K562 (cell line): ENCODE data around the gene NOS1.

Experiments used
- ZNF175 ChIP-seq: fragments of 200-800 bp; sonication (Bioruptor generic); IDR thresholded peaks from 2 replicates; pipeline ENCODE4 v1.6.1; 2016; ENCODE audit warnings: low read depth, mild to moderate bottlenecking, missing genetic modification characterization, missing compliant biosample characterization
- ZNF830 ChIP-seq: fragments of 250-450 bp; sonication (Bioruptor Pico); IDR thresholded peaks from 2 replicates; pipeline ENCODE4 v1.5.0; 2021; ENCODE audit warnings: mild to moderate bottlenecking
- TF ChIP-seq, protein P1 (sequence below), 3 experiments: IDR thresholded peaks in 2 of 3; conservative IDR thresholded peaks in 1 of 3; 2 replicates each; pipeline ENCODE4 v1.5.1; 2011 to 2012; ENCODE audit warnings: low read length in 3 of 3, mild to moderate bottlenecking in 3 of 3, control low read depth in 2 of 3, improper control_type of control experiment in 1 of 3, inconsistent platforms in 1 of 3, low read depth in 1 of 3, mixed read lengths in 1 of 3, moderate library complexity in 1 of 3; ENCODE audit not compliant: insufficient read depth in 2 of 3
- TF ChIP-seq, protein P2 (sequence below): fragments of 200-600 bp; sonication (generic); IDR thresholded peaks from one replicate; pipeline ENCODE4 v1.6.1; 2012; ENCODE audit warnings: mild to moderate bottlenecking, low read depth, low read length, inconsistent platforms

DNA sequence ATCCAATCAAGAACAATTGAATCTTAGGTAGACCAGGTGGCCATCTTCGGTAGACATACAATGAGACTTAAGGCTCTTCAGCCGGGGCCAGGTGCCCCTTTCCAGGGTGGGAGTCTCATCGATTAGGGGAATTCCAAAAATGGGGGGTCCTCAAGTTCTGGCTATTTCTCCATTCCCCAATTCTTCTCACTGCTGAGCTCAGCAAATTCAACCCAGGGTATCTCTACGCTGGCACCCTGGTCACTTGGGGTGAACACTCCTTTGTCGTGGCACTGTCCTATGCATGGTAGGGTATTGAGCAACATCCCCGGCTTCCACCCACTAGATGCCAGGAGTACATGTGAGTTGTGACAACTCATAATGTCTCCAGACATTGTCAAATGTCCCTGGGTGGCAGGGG lies 136.2 kb downstream of the NOS1 start:
- TF ChIP-seq ZNF830 (CRISPR knock-in tag), result no peak
- TF ChIP-seq, protein P1, sequence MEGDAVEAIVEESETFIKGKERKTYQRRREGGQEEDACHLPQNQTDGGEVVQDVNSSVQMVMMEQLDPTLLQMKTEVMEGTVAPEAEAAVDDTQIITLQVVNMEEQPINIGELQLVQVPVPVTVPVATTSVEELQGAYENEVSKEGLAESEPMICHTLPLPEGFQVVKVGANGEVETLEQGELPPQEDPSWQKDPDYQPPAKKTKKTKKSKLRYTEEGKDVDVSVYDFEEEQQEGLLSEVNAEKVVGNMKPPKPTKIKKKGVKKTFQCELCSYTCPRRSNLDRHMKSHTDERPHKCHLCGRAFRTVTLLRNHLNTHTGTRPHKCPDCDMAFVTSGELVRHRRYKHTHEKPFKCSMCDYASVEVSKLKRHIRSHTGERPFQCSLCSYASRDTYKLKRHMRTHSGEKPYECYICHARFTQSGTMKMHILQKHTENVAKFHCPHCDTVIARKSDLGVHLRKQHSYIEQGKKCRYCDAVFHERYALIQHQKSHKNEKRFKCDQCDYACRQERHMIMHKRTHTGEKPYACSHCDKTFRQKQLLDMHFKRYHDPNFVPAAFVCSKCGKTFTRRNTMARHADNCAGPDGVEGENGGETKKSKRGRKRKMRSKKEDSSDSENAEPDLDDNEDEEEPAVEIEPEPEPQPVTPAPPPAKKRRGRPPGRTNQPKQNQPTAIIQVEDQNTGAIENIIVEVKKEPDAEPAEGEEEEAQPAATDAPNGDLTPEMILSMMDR (IDR thresholded peaks at IDR 0.05 in 2 of 3, conservative IDR thresholded peaks at IDR 0.05 in 1 of 3; ENCODE audit: insufficient read depth in 2 of 3, low read depth in 1 of 3, low read length in 3 of 3), result no peak
- TF ChIP-seq, protein P2, sequence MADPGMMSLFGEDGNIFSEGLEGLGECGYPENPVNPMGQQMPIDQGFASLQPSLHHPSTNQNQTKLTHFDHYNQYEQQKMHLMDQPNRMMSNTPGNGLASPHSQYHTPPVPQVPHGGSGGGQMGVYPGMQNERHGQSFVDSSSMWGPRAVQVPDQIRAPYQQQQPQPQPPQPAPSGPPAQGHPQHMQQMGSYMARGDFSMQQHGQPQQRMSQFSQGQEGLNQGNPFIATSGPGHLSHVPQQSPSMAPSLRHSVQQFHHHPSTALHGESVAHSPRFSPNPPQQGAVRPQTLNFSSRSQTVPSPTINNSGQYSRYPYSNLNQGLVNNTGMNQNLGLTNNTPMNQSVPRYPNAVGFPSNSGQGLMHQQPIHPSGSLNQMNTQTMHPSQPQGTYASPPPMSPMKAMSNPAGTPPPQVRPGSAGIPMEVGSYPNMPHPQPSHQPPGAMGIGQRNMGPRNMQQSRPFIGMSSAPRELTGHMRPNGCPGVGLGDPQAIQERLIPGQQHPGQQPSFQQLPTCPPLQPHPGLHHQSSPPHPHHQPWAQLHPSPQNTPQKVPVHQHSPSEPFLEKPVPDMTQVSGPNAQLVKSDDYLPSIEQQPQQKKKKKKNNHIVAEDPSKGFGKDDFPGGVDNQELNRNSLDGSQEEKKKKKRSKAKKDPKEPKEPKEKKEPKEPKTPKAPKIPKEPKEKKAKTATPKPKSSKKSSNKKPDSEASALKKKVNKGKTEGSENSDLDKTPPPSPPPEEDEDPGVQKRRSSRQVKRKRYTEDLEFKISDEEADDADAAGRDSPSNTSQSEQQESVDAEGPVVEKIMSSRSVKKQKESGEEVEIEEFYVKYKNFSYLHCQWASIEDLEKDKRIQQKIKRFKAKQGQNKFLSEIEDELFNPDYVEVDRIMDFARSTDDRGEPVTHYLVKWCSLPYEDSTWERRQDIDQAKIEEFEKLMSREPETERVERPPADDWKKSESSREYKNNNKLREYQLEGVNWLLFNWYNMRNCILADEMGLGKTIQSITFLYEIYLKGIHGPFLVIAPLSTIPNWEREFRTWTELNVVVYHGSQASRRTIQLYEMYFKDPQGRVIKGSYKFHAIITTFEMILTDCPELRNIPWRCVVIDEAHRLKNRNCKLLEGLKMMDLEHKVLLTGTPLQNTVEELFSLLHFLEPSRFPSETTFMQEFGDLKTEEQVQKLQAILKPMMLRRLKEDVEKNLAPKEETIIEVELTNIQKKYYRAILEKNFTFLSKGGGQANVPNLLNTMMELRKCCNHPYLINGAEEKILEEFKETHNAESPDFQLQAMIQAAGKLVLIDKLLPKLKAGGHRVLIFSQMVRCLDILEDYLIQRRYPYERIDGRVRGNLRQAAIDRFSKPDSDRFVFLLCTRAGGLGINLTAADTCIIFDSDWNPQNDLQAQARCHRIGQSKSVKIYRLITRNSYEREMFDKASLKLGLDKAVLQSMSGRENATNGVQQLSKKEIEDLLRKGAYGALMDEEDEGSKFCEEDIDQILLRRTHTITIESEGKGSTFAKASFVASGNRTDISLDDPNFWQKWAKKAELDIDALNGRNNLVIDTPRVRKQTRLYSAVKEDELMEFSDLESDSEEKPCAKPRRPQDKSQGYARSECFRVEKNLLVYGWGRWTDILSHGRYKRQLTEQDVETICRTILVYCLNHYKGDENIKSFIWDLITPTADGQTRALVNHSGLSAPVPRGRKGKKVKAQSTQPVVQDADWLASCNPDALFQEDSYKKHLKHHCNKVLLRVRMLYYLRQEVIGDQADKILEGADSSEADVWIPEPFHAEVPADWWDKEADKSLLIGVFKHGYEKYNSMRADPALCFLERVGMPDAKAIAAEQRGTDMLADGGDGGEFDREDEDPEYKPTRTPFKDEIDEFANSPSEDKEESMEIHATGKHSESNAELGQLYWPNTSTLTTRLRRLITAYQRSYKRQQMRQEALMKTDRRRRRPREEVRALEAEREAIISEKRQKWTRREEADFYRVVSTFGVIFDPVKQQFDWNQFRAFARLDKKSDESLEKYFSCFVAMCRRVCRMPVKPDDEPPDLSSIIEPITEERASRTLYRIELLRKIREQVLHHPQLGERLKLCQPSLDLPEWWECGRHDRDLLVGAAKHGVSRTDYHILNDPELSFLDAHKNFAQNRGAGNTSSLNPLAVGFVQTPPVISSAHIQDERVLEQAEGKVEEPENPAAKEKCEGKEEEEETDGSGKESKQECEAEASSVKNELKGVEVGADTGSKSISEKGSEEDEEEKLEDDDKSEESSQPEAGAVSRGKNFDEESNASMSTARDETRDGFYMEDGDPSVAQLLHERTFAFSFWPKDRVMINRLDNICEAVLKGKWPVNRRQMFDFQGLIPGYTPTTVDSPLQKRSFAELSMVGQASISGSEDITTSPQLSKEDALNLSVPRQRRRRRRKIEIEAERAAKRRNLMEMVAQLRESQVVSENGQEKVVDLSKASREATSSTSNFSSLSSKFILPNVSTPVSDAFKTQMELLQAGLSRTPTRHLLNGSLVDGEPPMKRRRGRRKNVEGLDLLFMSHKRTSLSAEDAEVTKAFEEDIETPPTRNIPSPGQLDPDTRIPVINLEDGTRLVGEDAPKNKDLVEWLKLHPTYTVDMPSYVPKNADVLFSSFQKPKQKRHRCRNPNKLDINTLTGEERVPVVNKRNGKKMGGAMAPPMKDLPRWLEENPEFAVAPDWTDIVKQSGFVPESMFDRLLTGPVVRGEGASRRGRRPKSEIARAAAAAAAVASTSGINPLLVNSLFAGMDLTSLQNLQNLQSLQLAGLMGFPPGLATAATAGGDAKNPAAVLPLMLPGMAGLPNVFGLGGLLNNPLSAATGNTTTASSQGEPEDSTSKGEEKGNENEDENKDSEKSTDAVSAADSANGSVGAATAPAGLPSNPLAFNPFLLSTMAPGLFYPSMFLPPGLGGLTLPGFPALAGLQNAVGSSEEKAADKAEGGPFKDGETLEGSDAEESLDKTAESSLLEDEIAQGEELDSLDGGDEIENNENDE, result no peak
- no peak for TF ChIP-seq ZNF175 (CRISPR knock-in tag)
